Measurements from ENCODE around the gene CTNND2.

The CTNND2 gene

GRCh38 chr5:11483630-11484029, 420.6 kb downstream of the CTNND2 start:
- ChIA-PET CTCF (no interaction called here), POLR2A (no interaction called here)
- Histone ChIP-seq H3K4me1 (ENCODE audit: control extremely low read depth in 1 of 4, control insufficient read depth in 4 of 4, insufficient read depth in 4 of 4, low read length in 3 of 4) (no peaks in the 10 kb centered on the region), H3K27ac (ENCODE audit: insufficient read depth in 1 of 2, low read depth in 1 of 2, low read length in 2 of 2, poor library complexity in 1 of 2, severe bottlenecking in 2 of 2) (no peak overlapping the region), H3K27me3 (replicated peaks in 2 of 5; ENCODE audit: control insufficient read depth in 4 of 5, insufficient read depth in 5 of 5, low read length in 4 of 5) (no peaks in the 10 kb centered on the region), H3K9me3 (ENCODE audit: control extremely low read depth in 1 of 5, control insufficient read depth in 4 of 5, insufficient read depth in 2 of 5, low read depth in 1 of 5, low read length in 4 of 5) (no peaks in the 10 kb centered on the region), H3K4me3 (ENCODE audit: control insufficient read depth in 1 of 7, extremely low read depth in 1 of 7, insufficient read depth in 4 of 7, low read depth in 2 of 7, low read length in 6 of 7) (no peak overlapping the region), H3K36me3 (ENCODE audit: control insufficient read depth in 4 of 4, insufficient read depth in 4 of 4, low read length in 3 of 4) (no peaks in the 10 kb centered on the region)
- 87% methylated on average over 5 of the region's 5 CpGs for whole genome bisulfite sequencing (ENCODE audit: insufficient coverage)
- DNase-seq = no peak

GRCh38 chr5:11482011-11482410, 422.2 kb downstream of the CTNND2 start:
- no peaks in the 10 kb centered on the region for H3K27me3 ChIP-seq (replicated peaks in 2 of 5; ENCODE audit: control insufficient read depth in 4 of 5, insufficient read depth in 5 of 5, low read length in 4 of 5)
- H3K36me3 ChIP-seq (ENCODE audit: control insufficient read depth in 4 of 4, insufficient read depth in 4 of 4, low read length in 3 of 4) = no peaks in the 10 kb centered on the region
- H3K4me1 ChIP-seq (ENCODE audit: control extremely low read depth in 1 of 4, control insufficient read depth in 4 of 4, insufficient read depth in 4 of 4, low read length in 3 of 4) = no peaks in the 10 kb centered on the region
- H3K27ac ChIP-seq (ENCODE audit: insufficient read depth in 1 of 2, low read depth in 1 of 2, low read length in 2 of 2, poor library complexity in 1 of 2, severe bottlenecking in 2 of 2) = no peak overlapping the region
- POLR2A ChIA-PET = no interaction called here
- WGBS (ENCODE audit: insufficient coverage) = 96% methylated on average over 4 of the region's 4 CpGs
- no peaks in the 10 kb centered on the region for H3K9me3 ChIP-seq (ENCODE audit: control extremely low read depth in 1 of 5, control insufficient read depth in 4 of 5, insufficient read depth in 2 of 5, low read depth in 1 of 5, low read length in 4 of 5)
- no peak overlapping the region for H3K4me3 ChIP-seq (ENCODE audit: control insufficient read depth in 1 of 7, extremely low read depth in 1 of 7, insufficient read depth in 4 of 7, low read depth in 2 of 7, low read length in 6 of 7)
- DNase-seq = no peak
- CTCF ChIA-PET = no interaction called here

- Histone ChIP-seq H3K36me3 (ENCODE audit: control insufficient read depth in 4 of 4, insufficient read depth in 4 of 4, low read length in 3 of 4) (no peaks in the 10 kb centered on the region), H3K9me3 (ENCODE audit: control extremely low read depth in 1 of 5, control insufficient read depth in 4 of 5, insufficient read depth in 2 of 5, low read depth in 1 of 5, low read length in 4 of 5) (no peaks in the 10 kb centered on the region), H3K4me3 (ENCODE audit: control insufficient read depth in 1 of 7, extremely low read depth in 1 of 7, insufficient read depth in 4 of 7, low read depth in 2 of 7, low read length in 6 of 7) (no peak overlapping the region), H3K27me3 (replicated peaks in 2 of 5; ENCODE audit: control insufficient read depth in 4 of 5, insufficient read depth in 5 of 5, low read length in 4 of 5) (no peaks in the 10 kb centered on the region), H3K27ac (ENCODE audit: insufficient read depth in 1 of 2, low read depth in 1 of 2, low read length in 2 of 2, poor library complexity in 1 of 2, severe bottlenecking in 2 of 2) (no peak overlapping the region), H3K4me1 (ENCODE audit: control extremely low read depth in 1 of 4, control insufficient read depth in 4 of 4, insufficient read depth in 4 of 4, low read length in 3 of 4) (no peaks in the 10 kb centered on the region)
- peak in 1 of 3 donors; percentile 1 for DNase-seq
- POLR2A ChIA-PET = no interaction called here
- WGBS (ENCODE audit: insufficient coverage) = 100% methylated on average over 1 of the region's 3 CpGs
- CTCF ChIA-PET = no interaction called here
These were observed 426.5 kb downstream of the CTNND2 start for GRCh38 chr5:11477786-11478185.

- POLR2A ChIA-PET = no interaction called here
These were observed 427.4 kb downstream of the CTNND2 start for GRCh38 chr5:11476866-11477265.

GRCh38 chr5:11468334-11469039, 435.8 kb downstream of the CTNND2 start:
- Histone ChIP-seq H3K36me3 (ENCODE audit: control insufficient read depth in 4 of 4, insufficient read depth in 4 of 4, low read length in 3 of 4) (no peaks in the 10 kb centered on the region), H3K9me3 (ENCODE audit: control extremely low read depth in 1 of 5, control insufficient read depth in 4 of 5, insufficient read depth in 2 of 5, low read depth in 1 of 5, low read length in 4 of 5) (no peaks in the 10 kb centered on the region), H3K27ac (ENCODE audit: insufficient read depth in 1 of 2, low read depth in 1 of 2, low read length in 2 of 2, poor library complexity in 1 of 2, severe bottlenecking in 2 of 2) (no peak overlapping the region), H3K4me1 (ENCODE audit: control extremely low read depth in 1 of 4, control insufficient read depth in 4 of 4, insufficient read depth in 4 of 4, low read length in 3 of 4) (no peaks in the 10 kb centered on the region), H3K4me3 (ENCODE audit: control insufficient read depth in 1 of 7, extremely low read depth in 1 of 7, insufficient read depth in 4 of 7, low read depth in 2 of 7, low read length in 6 of 7) (no peak overlapping the region), H3K27me3 (replicated peaks in 2 of 5; ENCODE audit: control insufficient read depth in 4 of 5, insufficient read depth in 5 of 5, low read length in 4 of 5) (no peaks in the 10 kb centered on the region)
- POLR2A ChIA-PET = no interaction called here
- no peak for DNase-seq
- 100% methylated on average over 6 of the region's 6 CpGs for WGBS (ENCODE audit: insufficient coverage)
- CTCF ChIA-PET = no interaction called here

More at GRCh38 chr5:11476866-11477265, 427.4 kb downstream of the CTNND2 start:
- WGBS (ENCODE audit: insufficient coverage) = no CpG with 5 or more reads among the region's 2 CpGs
- CTCF ChIA-PET = no interaction called here
- H3K36me3 ChIP-seq (ENCODE audit: control insufficient read depth in 4 of 4, insufficient read depth in 4 of 4, low read length in 3 of 4) = no peaks in the 10 kb centered on the region
- no peak overlapping the region for H3K4me3 ChIP-seq (ENCODE audit: control insufficient read depth in 1 of 7, extremely low read depth in 1 of 7, insufficient read depth in 4 of 7, low read depth in 2 of 7, low read length in 6 of 7)
- no peak overlapping the region for H3K27ac ChIP-seq (ENCODE audit: insufficient read depth in 1 of 2, low read depth in 1 of 2, low read length in 2 of 2, poor library complexity in 1 of 2, severe bottlenecking in 2 of 2)
- H3K9me3 ChIP-seq (ENCODE audit: control extremely low read depth in 1 of 5, control insufficient read depth in 4 of 5, insufficient read depth in 2 of 5, low read depth in 1 of 5, low read length in 4 of 5) = no peaks in the 10 kb centered on the region
- DNase-seq = no peak
- no peaks in the 10 kb centered on the region for H3K27me3 ChIP-seq (replicated peaks in 2 of 5; ENCODE audit: control insufficient read depth in 4 of 5, insufficient read depth in 5 of 5, low read length in 4 of 5)
- H3K4me1 ChIP-seq (ENCODE audit: control extremely low read depth in 1 of 4, control insufficient read depth in 4 of 4, insufficient read depth in 4 of 4, low read length in 3 of 4) = no peaks in the 10 kb centered on the region

GRCh38 chr5:11467588-11467987, 436.7 kb downstream of the CTNND2 start:
- no peak overlapping the region for H3K4me3 ChIP-seq (ENCODE audit: control insufficient read depth in 1 of 7, extremely low read depth in 1 of 7, insufficient read depth in 4 of 7, low read depth in 2 of 7, low read length in 6 of 7)
- H3K27ac ChIP-seq (ENCODE audit: insufficient read depth in 1 of 2, low read depth in 1 of 2, low read length in 2 of 2, poor library complexity in 1 of 2, severe bottlenecking in 2 of 2) = no peak overlapping the region
- CTCF ChIA-PET = no interaction called here
- H3K36me3 ChIP-seq (ENCODE audit: control insufficient read depth in 4 of 4, insufficient read depth in 4 of 4, low read length in 3 of 4) = no peaks in the 10 kb centered on the region
- H3K4me1 ChIP-seq (ENCODE audit: control extremely low read depth in 1 of 4, control insufficient read depth in 4 of 4, insufficient read depth in 4 of 4, low read length in 3 of 4) = no peaks in the 10 kb centered on the region
- H3K27me3 ChIP-seq (replicated peaks in 2 of 5; ENCODE audit: control insufficient read depth in 4 of 5, insufficient read depth in 5 of 5, low read length in 4 of 5) = no peaks in the 10 kb centered on the region
- no peak for DNase-seq
- POLR2A ChIA-PET = no interaction called here
- H3K9me3 ChIP-seq (ENCODE audit: control extremely low read depth in 1 of 5, control insufficient read depth in 4 of 5, insufficient read depth in 2 of 5, low read depth in 1 of 5, low read length in 4 of 5) = no peaks in the 10 kb centered on the region
- WGBS (ENCODE audit: insufficient coverage) = no CpG with 5 or more reads among the region's 2 CpGs

GRCh38 chr5:11459716-11460115, 444.5 kb downstream of the CTNND2 start:
- Histone ChIP-seq H3K27me3 (replicated peaks in 2 of 5; ENCODE audit: control insufficient read depth in 4 of 5, insufficient read depth in 5 of 5, low read length in 4 of 5) (no peaks in the 10 kb centered on the region), H3K4me3 (ENCODE audit: control insufficient read depth in 1 of 7, extremely low read depth in 1 of 7, insufficient read depth in 4 of 7, low read depth in 2 of 7, low read length in 6 of 7) (no peak overlapping the region), H3K4me1 (ENCODE audit: control extremely low read depth in 1 of 4, control insufficient read depth in 4 of 4, insufficient read depth in 4 of 4, low read length in 3 of 4) (no peaks in the 10 kb centered on the region), H3K27ac (ENCODE audit: insufficient read depth in 1 of 2, low read depth in 1 of 2, low read length in 2 of 2, poor library complexity in 1 of 2, severe bottlenecking in 2 of 2) (no peak overlapping the region), H3K36me3 (ENCODE audit: control insufficient read depth in 4 of 4, insufficient read depth in 4 of 4, low read length in 3 of 4) (no peaks in the 10 kb centered on the region), H3K9me3 (ENCODE audit: control extremely low read depth in 1 of 5, control insufficient read depth in 4 of 5, insufficient read depth in 2 of 5, low read depth in 1 of 5, low read length in 4 of 5) (no peaks in the 10 kb centered on the region)
- POLR2A ChIA-PET = no interaction called here
- 100% methylated on average over 1 of the region's 2 CpGs for WGBS (ENCODE audit: insufficient coverage)
- CTCF ChIA-PET = no interaction called here
- no peak for DNase-seq

Data from common myeloid progenitor, CD34-positive (primary cell).